ENCODE data around the gene NDUFA13.

DNA sequence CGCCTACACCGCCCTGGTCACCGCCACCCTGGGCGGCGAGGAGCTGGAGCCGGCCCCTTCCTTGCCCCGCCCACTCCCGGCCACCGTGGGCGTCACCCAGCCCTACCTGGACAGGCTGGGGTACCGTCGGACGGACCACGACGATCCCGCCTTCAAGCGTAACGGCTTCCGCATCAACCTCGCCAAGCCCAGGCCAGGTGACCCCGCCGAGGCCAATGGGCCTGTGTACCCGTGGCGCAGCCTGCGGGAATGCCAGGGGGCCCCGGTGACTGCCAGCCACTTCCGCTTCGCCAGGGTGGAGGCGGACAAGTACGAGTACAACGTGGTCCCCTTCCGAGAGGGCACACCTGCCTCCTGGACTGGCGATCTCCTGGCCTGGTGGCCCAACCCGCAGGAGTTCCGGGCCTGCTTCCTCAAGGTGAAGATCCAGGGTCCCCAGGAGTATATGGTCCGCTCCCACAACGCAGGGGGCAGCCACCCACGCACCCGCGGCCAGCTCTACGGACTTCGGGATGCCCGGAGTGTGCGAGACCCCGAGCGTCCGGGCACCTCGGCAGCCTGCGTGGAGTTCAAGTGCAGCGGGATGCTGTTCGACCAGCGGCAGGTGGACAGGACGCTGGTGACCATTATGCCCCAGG lies 29.0 kb downstream of the NDUFA13 start:
- TF ChIP-seq, protein P1, sequence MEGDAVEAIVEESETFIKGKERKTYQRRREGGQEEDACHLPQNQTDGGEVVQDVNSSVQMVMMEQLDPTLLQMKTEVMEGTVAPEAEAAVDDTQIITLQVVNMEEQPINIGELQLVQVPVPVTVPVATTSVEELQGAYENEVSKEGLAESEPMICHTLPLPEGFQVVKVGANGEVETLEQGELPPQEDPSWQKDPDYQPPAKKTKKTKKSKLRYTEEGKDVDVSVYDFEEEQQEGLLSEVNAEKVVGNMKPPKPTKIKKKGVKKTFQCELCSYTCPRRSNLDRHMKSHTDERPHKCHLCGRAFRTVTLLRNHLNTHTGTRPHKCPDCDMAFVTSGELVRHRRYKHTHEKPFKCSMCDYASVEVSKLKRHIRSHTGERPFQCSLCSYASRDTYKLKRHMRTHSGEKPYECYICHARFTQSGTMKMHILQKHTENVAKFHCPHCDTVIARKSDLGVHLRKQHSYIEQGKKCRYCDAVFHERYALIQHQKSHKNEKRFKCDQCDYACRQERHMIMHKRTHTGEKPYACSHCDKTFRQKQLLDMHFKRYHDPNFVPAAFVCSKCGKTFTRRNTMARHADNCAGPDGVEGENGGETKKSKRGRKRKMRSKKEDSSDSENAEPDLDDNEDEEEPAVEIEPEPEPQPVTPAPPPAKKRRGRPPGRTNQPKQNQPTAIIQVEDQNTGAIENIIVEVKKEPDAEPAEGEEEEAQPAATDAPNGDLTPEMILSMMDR (IDR thresholded peaks at IDR 0.05; ENCODE audit: insufficient read depth, low read length, poor library complexity, severe bottlenecking), result no peak
- TF ChIP-seq EZH2phosphoT487 (conservative IDR thresholded peaks at IDR 0.05; ENCODE audit: low read length), result no peak
